GM19193 (cell line): ENCODE results near the gene KCNJ16.

Experiments used
- POLR2A ChIP-seq: IDR thresholded peaks from 4 replicates; pipeline ENCODE4 v1.6.1; 2011; ENCODE audit not compliant: insufficient read depth, insufficient read length; ENCODE audit errors: extremely low read depth

The KCNJ16 gene

GRCh38 chr17:70074956-70075355 lies at the start of gene KCNJ16:
Gene KCNJ16 (plus strand): TSS chr17:70075225. CDS start chr17:70132088, 56,863 bp downstream.
- TF ChIP-seq POLR2A, result no peak

DNA sequence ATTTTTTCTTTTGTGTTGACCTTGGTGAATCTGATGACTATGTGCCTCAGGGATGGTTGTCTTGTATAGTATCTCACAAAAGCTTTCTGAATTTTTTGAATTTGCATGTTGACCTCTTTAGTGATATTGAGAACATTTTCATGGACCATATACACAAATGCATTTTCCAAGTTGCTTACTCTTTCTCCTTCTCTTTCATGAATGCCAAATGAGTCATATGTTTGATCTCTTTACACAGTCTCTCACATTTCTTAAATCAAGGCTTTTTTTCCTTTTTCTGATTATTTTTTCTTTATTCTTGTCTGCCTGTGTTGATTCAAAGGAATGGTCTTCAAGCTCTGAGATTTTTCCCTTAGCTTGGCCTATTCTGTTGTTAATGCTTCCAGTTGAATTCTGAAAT lies 46.6 kb upstream of the KCNJ16 start:
- TF ChIP-seq POLR2A, result no peak

DNA sequence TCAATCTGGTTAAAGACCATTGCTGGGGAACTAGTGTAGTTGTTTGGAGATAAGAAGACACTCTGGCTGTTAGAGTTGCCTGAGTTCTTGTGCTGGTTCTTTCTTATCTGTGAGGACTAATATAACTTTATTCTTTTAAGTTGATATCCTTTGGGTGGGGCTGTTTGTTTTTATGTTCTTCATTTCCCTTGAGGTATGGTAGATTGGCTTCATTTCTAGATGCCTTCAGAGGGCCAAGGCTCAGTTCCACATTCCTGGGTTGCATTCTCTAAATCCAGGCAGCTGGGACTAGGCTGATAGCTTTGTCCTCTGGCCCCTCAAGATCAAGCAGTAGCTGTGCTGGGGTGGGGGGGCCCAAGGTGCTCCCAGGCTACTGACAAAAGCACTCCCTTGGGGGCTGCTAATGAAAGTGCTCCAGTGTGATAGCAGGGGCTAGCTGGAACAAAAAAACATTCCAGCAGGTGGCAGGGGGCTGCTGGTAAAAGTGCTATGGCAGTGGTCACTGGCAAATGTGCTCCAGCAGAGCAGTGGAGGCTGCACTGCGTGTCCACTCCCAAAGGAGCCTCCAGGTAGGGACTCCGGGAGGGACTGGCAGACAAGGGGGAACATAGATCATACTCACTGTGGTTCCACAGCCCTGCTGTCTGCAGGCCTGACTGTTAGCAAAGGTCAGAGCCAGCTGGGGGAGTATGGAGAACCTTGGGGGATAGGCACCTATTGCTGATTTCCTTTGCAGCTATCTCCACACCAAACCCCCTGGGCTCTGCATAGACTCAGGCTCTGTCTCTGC lies 45.9 kb upstream of the KCNJ16 start:
- no peak for TF ChIP-seq POLR2A

DNA sequence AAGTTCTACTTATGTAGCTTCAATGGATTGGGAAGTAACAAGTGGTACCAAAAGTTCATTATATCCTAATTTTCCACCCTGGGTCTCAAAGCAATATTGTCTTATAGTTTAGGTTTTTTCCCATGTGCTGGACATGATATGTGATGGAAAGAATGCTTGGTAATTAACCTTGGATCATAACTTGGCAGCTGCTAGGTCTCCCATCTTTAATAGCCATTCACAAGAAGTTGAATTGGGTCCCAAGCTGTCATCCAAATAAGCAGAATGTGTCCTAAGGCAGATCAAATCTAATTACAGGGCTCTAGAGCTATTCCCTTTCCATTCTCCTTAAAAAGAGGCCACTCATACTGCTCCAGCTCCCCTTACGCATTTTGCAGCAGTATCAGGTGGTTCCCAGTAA lies 44.7 kb upstream of the KCNJ16 start:
- no peak for TF ChIP-seq POLR2A

GRCh38 chr17:70031341-70031740 lies 43.7 kb upstream of the KCNJ16 start:
- no peak for TF ChIP-seq POLR2A

DNA sequence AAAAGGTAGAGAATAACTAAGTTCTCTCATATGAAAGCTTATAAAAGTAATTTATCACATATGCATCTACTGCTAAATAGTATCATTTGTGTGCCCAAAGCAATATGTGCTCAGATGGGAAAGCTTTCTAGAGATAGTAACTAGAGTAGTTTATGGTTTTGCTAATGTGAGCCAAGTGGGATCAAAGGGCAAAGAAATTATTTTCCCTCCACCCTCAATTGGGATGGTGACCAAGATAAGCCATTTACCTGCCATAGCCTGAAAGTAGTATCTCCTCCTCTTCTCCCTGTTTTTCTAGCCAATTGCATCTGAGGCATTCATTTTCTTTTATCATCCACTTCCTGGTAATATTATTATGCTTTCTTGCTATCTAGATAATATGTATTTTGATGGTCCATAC lies 41.9 kb upstream of the KCNJ16 start:
- TF ChIP-seq POLR2A, result no peak

DNA sequence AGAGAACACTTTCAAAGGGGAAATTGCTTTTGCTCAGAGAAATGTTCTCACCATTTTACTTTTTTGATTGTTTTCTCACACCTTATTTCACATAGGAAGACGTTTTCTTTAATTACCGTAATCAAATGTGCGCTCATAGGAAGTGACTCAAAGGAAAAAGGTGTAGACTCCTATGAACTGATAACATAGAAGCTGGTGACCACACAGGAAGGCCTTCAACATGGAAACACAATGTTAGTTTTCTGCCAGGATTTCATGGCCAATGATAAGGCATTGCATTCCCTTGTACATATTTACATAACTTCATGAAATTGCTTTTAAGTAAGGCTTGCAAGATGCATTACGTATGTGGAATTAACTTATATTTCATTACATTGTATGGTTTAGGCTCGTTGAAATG lies 40.9 kb upstream of the KCNJ16 start:
- TF ChIP-seq POLR2A, result no peak

- TF ChIP-seq POLR2A, result no peak
These were observed 37.5 kb upstream of the KCNJ16 start for GRCh38 chr17:70037498-70037897.

GRCh38 chr17:70040336-70040735 lies 34.7 kb upstream of the KCNJ16 start:
- no peak for TF ChIP-seq POLR2A

- TF ChIP-seq POLR2A, result no peak
These were observed 34.0 kb upstream of the KCNJ16 start for GRCh38 chr17:70041061-70041460.

GRCh38 chr17:70041540-70041939 lies 33.5 kb upstream of the KCNJ16 start:
- no peak for TF ChIP-seq POLR2A

DNA sequence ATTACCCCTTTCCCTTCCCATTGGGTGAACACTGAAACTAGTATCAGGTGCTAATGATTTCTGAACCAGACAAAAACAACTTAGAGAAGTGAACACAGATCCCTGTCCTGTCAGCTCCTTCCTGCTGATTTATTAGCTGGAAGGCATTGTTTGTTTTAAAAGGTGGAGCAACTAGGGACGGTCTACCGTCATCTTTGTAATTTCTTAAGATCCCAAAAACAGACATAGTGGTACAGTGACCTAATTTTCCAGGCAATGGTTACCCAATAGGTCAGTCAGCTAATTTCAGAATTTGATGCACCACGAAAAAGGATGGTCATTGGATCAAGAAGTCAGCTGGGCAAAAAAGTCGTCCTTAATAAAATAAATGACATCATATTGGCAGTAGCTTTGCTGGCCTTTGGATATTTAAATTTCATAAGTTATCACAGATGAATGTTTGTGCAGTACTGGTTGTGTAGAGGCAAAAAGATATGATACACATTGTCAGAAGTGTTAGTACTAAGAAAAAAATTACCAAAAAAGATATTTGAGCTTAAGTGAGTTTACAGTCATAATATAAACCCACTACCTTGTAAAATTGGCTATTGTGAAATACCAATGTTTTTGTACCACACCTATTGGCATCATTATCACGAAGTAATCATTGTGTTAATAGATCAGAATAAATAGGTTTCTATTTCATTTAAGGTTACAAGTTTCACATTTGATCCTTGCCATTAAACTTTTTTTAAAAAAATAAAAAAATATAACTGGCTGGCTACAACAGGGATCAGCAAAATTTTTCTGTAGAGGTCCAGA lies 27.2 kb upstream of the KCNJ16 start:
- no peak for TF ChIP-seq POLR2A

DNA sequence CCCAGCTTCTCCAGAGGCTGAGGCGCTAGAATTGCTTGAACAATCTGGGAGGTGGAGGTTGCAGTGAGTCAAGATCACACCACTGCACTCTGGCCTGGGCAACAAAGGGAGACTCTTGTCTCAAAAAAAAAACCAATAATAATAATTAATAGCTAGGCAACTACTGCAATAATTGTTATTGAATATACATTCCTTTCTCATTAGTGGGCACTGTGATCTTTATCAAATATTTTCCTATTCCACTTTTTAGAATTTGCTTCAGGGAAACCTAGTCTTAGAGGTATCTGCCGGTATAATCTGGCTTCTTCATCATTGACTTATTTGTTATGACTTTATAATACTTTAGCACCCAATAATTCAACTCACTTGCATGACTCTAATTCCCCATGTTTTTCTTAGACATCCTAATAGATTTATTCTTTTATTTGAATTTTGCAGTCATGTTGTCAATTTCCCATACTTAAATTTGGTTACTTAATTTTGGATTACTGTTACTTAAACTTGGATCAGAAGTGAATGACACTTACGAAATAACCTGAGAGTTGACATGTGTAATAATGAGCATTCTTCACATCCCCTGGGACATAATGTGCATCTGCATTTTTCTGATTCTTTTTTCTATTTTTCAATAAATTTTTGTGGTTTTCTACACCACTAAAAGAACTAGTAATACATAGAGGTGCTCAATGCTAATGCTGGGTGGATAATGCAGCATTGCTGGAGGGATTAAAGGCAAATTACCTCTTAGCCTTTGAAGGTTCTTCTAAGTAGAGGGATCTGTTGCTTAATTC lies 25.0 kb upstream of the KCNJ16 start:
- no peak for TF ChIP-seq POLR2A

GRCh38 chr17:70050931-70051330 lies 24.1 kb upstream of the KCNJ16 start:
- no peak for TF ChIP-seq POLR2A
